Measurements from ENCODE around the gene F2. TPM values are rescaled to one million over a fixed set of nuclear protein-coding genes. Genes with fewer than 3 reads are reported as not detected.

Gene F2
- total and polyA plus RNA-seq, 2 experiments from 2014 or later, result not detected

DNA sequence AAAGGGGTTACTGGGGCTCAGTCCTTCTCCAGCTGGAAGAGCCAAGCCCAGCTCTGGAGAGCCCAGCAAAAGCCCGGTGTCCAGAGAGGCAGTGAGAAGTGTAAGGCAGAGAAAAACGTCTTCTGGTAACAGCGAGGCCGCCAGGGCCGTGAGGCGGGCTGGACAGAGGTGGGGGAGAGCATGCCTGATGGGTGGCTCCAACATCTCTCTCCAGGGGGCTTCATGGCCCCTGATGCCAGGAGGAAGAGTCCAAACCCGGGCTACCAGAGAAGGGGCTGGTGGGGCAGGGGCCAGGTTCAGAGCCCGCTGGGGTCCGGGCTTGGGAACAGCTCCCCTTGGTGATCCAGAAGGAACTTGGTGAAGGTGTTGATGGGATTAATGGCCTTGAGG is 40.3 kb upstream of the F2 start:
- Histone ChIP-seq H3F3A (ENCODE audit: insufficient read depth) (peaks cover 28% of the 10 kb centered on the region), H2AFZ (no peak overlapping the region), H3K9me3 (ENCODE audit: low read depth) (no peaks in the 10 kb centered on the region), H4K20me1 (ENCODE audit: insufficient read depth) (no peaks in the 10 kb centered on the region), H3K9ac (no peak overlapping the region), H3K27me3 (replicated peaks; ENCODE audit: insufficient read depth) (no peaks in the 10 kb centered on the region), H3K9me2 (ENCODE audit: insufficient read depth) (no peaks in the 10 kb centered on the region), H3K4me3 (no peak overlapping the region), H3K4me2 (ENCODE audit: unreplicated experiment) (no peak overlapping the region), H3K4me1 (ENCODE audit: insufficient read depth) (peaks cover 13% of the 10 kb centered on the region), H3K36me3 (ENCODE audit: low read depth) (peaks cover 16% of the 10 kb centered on the region; the same call in 1 of the 2 replicates), H3K79me2 (ENCODE audit: insufficient read depth) (0 out of 2 replicates have a peak, but pooled peaks cover 4% of the 10 kb centered on the region), H3K27ac (0 out of 2 replicates have a peak overlapping the region, but pooled peaks have one; percentile 9)
- no peak for DNase-seq
- no peak for TF ChIP-seq EZH2 (IDR thresholded peaks at IDR 0.05; ENCODE audit: insufficient read depth, poor library complexity, severe bottlenecking)
- no peak for TF ChIP-seq EZH2phosphoT487 (IDR thresholded peaks at IDR 0.05; ENCODE audit: insufficient read depth, low read depth)
- 90 to 93% methylated on average over 9 of the region's 9 CpGs for WGBS, 2 experiments (ENCODE audit: low coverage in 1 of 2, low lambda C conversion rate in 2 of 2, missing lambda C conversion rate in 2 of 2)
- in situ Hi-C loops (cut with MboI), result no loop called here

DNA sequence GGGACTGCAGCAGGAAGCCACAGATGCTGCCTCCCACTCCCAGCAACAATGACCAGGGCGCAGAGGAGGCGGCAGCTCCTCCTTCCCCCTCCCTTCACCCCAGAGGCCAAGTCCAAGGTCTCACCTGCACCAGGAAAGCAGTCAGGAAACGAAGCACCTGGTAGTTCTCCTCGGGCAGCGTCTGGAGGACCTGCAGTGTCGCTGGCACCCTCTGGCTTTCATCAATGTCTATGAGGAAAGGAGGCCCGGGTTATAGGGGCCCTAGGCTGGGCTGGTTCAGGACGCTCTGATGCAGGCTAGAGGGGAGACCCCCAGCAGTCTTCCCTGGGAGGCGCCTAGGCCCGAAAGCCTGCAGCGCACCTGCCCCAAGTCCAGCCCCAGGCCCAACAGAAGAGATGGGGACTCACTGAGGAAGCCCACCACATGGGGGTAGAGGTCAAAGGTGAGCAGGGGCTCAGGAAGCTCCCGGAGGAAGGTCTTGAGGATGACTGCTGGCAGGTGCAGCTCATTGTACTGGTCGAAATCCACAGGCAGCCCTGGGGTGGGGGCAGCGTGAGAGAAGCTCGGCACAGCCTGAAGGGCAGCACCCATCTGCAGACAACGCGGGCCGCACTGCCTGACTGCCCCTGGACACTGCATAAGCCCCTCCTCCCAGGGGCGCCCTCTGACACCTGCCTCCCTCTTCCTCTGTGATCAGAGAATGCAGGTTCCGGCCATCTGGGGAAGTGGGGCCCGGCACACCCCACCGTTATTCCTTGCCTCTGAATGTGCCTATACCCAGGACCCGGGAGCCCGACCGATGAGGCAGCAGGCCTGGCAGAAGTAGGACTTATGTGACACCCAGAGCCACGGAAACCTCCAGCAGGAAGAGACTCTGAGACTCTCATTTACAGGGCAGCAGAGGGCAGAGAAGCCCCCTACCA is 39.5 kb upstream of the F2 start:
- H3K79me2 ChIP-seq (ENCODE audit: insufficient read depth), result peaks cover 7% of the 10 kb centered on the region; the same call in 1 of the 2 replicates
- no peak overlapping the region for H2AFZ ChIP-seq
- no peaks in the 10 kb centered on the region for H3K9me3 ChIP-seq (ENCODE audit: low read depth)
- H3K27ac ChIP-seq, result no peak overlapping the region
- no peak for DNase-seq
- H3K27me3 ChIP-seq (replicated peaks; ENCODE audit: insufficient read depth), result no peaks in the 10 kb centered on the region
- peaks cover 27% of the 10 kb centered on the region for H3F3A ChIP-seq (ENCODE audit: insufficient read depth)
- H3K4me2 ChIP-seq (ENCODE audit: unreplicated experiment), result no peak overlapping the region
- no peak overlapping the region for H3K9ac ChIP-seq
- TF ChIP-seq EZH2phosphoT487 (IDR thresholded peaks at IDR 0.05; ENCODE audit: insufficient read depth, low read depth), result no peak
- TF ChIP-seq EZH2 (IDR thresholded peaks at IDR 0.05; ENCODE audit: insufficient read depth, poor library complexity, severe bottlenecking), result no peak
- 80 to 89% methylated on average over 26 of the region's 26 CpGs for WGBS, 2 experiments (ENCODE audit: low coverage in 1 of 2, low lambda C conversion rate in 2 of 2, missing lambda C conversion rate in 2 of 2)
- H3K4me1 ChIP-seq (ENCODE audit: insufficient read depth), result peaks cover 13% of the 10 kb centered on the region
- H3K36me3 ChIP-seq (ENCODE audit: low read depth), result peaks cover 16% of the 10 kb centered on the region; the same call in 1 of the 2 replicates
- no peaks in the 10 kb centered on the region for H3K9me2 ChIP-seq (ENCODE audit: insufficient read depth)
- H3K4me3 ChIP-seq, result no peak overlapping the region
- H4K20me1 ChIP-seq (ENCODE audit: insufficient read depth), result no peaks in the 10 kb centered on the region
- in situ Hi-C loops (cut with MboI), result no loop called here

DNA sequence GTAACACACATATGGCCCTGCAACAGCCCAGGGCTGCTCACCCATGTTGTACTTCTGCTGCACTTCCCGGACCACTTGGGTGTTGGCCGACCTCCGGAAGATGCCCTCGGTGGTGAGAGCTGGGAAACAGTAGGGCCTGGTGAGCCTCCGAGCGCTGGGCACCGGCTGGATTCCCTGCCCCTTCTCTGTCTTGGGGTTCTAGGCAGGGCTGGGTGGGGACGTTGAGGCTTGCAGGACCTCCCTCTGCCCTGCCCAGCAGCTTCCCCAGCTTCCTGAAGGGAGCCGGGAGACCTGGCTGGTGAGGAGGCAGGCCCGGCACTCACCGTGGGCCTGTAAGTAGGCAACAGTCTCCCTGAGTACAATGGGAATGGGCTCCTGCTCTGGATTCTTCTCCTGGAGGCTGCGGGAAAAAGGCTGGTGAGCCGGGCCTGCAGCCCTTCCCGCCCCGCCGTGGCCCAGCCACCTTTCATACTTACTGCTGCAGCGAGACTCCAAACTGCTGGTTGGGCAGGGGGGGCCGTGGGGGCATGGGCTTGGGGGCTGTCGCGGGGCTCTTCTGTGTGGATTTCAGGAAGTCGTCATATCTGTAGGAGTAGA is 38.8 kb upstream of the F2 start:
- TF ChIP-seq EZH2 (IDR thresholded peaks at IDR 0.05; ENCODE audit: insufficient read depth, poor library complexity, severe bottlenecking) (no peak), EZH2phosphoT487 (IDR thresholded peaks at IDR 0.05; ENCODE audit: insufficient read depth, low read depth) (no peak)
- peaks cover 16% of the 10 kb centered on the region; the same call in 1 of the 2 replicates for H3K36me3 ChIP-seq (ENCODE audit: low read depth)
- no peak for DNase-seq
- no peaks in the 10 kb centered on the region for H4K20me1 ChIP-seq (ENCODE audit: insufficient read depth)
- no peak overlapping the region for H3K9ac ChIP-seq
- H3K9me2 ChIP-seq (ENCODE audit: insufficient read depth), result no peaks in the 10 kb centered on the region
- peaks cover 8% of the 10 kb centered on the region for H3K4me1 ChIP-seq (ENCODE audit: insufficient read depth)
- peaks cover 21% of the 10 kb centered on the region for H3F3A ChIP-seq (ENCODE audit: insufficient read depth)
- WGBS, 2 experiments (ENCODE audit: low coverage in 1 of 2, low lambda C conversion rate in 2 of 2, missing lambda C conversion rate in 2 of 2), result 87 to 88% methylated on average over 21 of the region's 21 CpGs
- H2AFZ ChIP-seq, result no peak overlapping the region
- no peak overlapping the region for H3K4me2 ChIP-seq (ENCODE audit: unreplicated experiment)
- H3K27me3 ChIP-seq (replicated peaks; ENCODE audit: insufficient read depth), result no peaks in the 10 kb centered on the region
- H3K4me3 ChIP-seq, result no peak overlapping the region
- no peaks in the 10 kb centered on the region for H3K9me3 ChIP-seq (ENCODE audit: low read depth)
- no peak overlapping the region for H3K27ac ChIP-seq
- in situ Hi-C loops (cut with MboI), result no loop called here
- peaks cover 13% of the 10 kb centered on the region; the same call in 1 of the 2 replicates for H3K79me2 ChIP-seq (ENCODE audit: insufficient read depth)

DNA sequence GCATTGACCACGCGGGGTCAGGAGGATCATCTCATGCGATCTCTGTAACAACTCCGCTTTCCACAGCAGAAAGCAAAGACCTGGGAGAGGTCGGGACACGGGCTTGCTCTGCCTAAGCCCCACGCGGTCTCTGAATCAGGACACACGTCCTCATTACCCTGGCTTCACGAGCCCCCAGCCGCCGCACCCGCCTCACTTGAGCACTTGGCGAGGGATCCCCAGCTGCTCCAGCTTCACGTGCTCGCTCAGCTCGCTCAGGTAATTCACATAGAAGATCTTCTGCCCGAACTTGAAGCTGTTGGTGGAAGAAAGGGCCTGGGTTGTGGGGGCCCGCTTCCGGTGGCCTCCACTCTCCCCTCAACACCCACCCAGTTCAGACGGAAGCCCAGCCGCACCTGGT is 38.2 kb upstream of the F2 start:
- H3K36me3 ChIP-seq (ENCODE audit: low read depth), result peaks cover 16% of the 10 kb centered on the region; the same call in 1 of the 2 replicates
- peaks cover 2% of the 10 kb centered on the region for H3K4me1 ChIP-seq (ENCODE audit: insufficient read depth)
- DNase-seq, result no peak
- H3K79me2 ChIP-seq (ENCODE audit: insufficient read depth), result peaks cover 17% of the 10 kb centered on the region; the same call in 1 of the 2 replicates
- H3F3A ChIP-seq (ENCODE audit: insufficient read depth), result peaks cover 18% of the 10 kb centered on the region
- no peaks in the 10 kb centered on the region for H3K9me2 ChIP-seq (ENCODE audit: insufficient read depth)
- no peaks in the 10 kb centered on the region for H3K9me3 ChIP-seq (ENCODE audit: low read depth)
- no peak overlapping the region for H3K27ac ChIP-seq
- H4K20me1 ChIP-seq (ENCODE audit: insufficient read depth), result no peaks in the 10 kb centered on the region
- no peaks in the 10 kb centered on the region for H3K27me3 ChIP-seq (replicated peaks; ENCODE audit: insufficient read depth)
- H3K4me3 ChIP-seq, result no peak overlapping the region
- H3K9ac ChIP-seq, result no peak overlapping the region
- no peak overlapping the region for H2AFZ ChIP-seq
- H3K4me2 ChIP-seq (ENCODE audit: unreplicated experiment), result no peak overlapping the region
- TF ChIP-seq EZH2 (IDR thresholded peaks at IDR 0.05; ENCODE audit: insufficient read depth, poor library complexity, severe bottlenecking), result no peak
- no peak for TF ChIP-seq EZH2phosphoT487 (IDR thresholded peaks at IDR 0.05; ENCODE audit: insufficient read depth, low read depth)
- in situ Hi-C loops (cut with MboI), result no loop called here
- 94 to 96% methylated on average over 20 to 22 of the region's 22 CpGs for WGBS, 2 experiments (ENCODE audit: low coverage in 1 of 2, low lambda C conversion rate in 2 of 2, missing lambda C conversion rate in 2 of 2)
